Stimulated activated CD4-positive, alpha-beta T cell treated with anti-CD3 and anti-CD28 coated beads, TNF-alpha, amount 100 ng/mL, for 48 hours (primary cell): ENCODE data around the gene GCK.

Experiments used
- DNase-seq, 3 donors: peaks; one replicate each; pipeline ENCODE4 v3.0.0-alpha.2; 2020; ENCODE audit warnings: low read depth in 3 of 3

Gene GCK

GRCh38 chr7:44155191-44156185 is 33.8 kb downstream of the GCK start:
- no peak for DNase-seq

- no peak for DNase-seq
These were observed 34.5 kb downstream of the GCK start for GRCh38 chr7:44154703-44155102.

DNA sequence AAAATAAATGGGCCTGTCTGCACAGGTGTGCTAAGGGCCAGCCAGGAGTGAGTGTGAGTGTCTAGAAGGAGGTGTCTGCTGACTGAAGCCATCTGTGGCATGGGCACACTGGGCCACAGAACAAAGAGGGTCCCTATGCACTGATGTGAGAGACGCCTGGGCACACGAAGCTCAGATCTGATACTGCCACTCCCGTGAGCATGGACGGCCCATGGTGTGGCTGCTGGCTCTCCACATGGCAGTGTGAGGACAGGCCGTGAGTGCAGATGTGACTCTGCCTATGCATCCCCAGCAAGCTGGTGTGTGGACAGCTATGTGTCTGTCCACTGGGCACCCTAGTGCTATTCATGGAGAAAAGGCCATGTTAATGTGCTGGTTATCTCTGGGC is 35.3 kb downstream of the GCK start:
- DNase-seq, result no peak

DNA sequence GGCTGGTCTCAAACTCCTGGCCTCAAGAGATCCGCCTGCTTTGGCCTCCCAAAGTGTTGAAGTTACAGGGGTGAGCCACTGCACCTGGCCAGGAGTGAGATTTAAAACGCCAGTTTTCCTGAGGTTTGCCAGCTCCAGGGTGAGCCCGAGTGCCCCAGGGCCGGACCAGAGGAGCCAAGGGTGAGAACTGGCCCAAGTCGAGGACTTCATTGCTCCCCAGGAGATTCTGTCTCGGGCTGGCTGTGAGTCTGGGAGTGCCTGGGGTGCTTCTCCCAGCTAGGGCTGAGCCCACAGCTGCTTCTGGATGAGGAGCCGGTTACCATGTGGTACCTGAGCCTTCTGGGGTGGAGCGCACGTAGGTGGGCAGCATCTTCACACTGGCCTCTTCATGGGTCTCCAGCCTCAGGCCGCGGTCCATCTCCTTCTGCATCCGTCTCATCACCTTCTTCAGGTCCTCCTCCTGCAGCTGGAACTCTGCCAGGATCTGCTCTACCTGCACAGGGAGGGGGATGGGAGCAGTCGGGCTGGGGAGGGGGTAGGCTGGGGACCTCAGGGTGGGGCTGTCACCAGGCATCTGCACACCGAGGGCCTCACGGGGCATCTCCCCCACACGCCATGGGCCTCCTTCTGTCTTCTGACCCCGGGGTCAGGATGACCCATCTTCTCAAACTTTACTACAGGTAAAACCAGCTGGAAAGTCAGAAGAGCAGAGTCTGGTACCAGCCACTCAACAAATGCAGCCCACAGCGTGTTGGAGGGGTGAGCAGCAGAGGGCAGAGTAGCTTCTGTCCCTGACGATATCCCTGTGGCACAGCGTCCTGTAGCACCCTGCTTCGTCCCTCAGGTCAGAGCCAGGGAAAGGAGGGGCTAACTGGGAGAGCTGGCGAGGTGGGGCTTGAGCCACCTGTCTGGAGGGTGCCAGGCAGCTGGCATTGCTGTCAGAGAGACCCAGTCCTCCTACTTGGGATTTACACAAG is 36.0 kb downstream of the GCK start:
- no peak for DNase-seq

GRCh38 chr7:44151956-44152355 is 37.3 kb downstream of the GCK start:
- no peak for DNase-seq

DNA sequence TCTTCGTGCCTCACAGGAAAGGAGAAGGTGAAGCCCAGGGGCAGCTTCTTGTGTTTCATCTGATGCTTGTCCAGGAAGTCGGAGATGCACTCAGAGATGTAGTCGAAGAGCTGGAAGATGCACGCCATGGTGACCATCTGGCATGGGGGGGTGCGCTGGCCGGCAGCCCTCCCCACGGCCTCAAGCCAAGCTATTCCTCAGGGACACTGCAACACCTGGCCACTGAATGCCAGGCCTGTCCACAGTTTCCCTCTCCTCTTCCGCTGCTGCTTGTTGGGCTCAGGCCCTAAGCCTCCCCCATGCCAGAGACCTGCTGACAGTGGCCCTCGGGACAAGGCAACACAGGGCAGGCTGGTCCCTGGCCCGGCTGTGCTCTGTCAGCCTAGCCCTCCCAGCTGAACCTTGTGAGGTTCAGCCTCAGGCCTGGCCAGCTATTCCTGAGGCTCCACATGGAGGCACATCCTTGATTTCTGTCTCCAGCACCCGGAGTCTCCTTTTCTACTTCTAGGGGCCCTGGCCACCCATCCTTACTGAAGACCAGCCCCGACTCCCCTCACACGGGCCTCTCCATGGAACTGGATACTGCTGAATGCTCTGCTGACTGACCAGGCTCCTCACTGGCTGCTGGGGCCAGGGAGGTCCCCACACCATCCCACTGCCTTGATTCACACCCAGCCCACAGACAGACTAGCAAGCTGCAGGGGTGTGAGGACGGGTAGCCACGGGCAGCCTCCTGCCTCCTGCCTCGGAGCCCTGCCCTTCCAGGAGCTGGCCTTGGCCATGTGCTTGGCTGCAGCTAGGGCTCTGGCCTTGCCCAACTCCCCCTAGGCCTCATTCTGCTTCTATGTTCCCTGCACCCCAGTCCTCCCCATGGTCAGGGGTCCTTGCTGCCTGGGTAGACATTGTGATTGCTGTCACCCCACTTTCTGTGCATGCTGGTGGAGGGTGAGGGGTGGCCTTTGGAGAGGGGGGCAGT is 38.0 kb downstream of the GCK start:
- no peak for DNase-seq

DNA sequence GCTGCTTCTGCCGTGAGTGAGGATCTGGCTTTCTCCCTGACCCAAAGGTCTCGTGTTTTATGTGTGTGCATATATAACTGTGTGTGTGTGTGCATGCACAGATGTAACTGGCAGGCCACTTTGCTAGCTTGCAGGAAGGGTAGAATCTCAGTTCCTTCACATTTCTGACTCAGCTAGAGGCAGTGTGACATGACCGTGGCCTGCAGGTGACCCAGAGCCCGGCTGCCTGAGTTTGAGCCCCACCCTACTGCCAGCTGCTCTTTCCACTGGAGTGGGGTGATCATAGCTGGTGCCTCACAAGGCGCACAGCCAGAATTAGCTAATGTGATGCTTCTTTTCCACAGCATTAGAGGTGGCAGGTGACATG is 38.8 kb downstream of the GCK start:
- DNase-seq, result no peak

DNA sequence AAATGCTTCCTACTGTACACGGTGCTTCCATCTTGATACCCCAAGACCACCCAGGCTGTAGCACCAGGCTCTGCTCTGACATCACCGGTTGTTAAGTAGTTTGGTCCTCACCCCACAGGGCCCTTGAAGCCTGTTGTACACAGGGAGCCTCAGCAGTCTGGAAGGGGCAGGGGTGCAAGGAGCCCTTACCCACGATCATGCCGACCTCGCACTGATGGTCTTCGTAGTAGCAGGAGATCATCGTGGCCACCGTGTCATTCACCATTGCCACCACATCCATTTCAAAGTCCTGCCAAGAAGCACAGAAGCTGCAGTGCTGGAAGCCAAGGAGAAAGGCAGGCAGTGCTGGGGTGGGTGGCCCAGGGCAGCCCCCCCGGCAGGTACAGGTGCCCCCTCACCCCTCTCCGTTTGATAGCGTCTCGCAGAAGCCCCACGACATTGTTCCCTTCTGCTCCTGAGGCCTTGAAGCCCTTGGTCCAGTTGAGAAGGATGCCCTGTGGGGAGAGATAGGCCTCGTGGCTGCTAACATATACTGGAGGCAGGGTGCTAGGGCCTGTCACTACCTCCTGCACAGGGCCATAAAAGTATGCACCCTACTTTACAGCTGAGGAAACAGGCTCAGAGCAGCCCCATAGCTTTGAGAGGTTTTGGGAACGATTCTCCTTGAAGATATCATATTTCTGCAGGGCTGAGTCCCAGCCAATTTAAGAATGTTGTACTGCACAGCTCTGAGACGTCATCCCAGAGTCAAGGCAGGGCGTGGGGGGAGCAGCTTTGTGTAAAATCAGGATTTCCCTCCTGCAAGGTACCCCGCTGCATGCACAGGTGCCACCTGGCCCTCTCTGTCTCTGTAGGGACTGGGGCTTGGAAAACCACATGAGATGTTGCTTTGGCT is 39.4 kb downstream of the GCK start:
- no peak for DNase-seq

DNA sequence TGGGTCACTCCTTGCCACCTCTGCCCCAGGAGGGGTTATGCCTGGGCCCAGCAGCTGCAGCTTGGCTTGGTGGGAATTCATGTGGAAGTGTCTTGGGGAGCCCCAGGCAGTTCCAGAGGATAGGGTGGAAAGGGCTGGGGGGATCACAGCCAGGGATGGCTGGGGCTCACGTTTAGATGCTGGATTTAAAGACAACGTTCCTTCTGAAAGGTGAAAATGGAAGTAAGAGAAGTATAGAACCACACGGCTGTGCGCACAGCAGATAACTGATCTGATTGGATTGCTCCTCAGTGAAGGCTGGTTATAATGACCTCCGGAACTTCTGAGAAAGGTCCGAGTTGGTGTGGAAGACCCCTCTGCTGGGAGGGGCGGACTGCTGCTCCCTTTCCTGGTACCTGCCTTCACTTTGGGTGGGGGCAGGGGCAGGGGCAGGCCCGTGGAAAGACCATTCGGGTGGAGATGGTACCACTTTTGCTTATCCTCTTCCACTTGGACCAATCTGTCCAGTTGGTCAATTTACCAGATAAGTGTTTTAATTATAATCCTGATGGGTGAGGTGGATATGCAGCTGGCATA is 40.2 kb downstream of the GCK start:
- no peak for DNase-seq

- no peak for DNase-seq
These were observed 41.1 kb downstream of the GCK start for GRCh38 chr7:44148166-44148565.

DNA sequence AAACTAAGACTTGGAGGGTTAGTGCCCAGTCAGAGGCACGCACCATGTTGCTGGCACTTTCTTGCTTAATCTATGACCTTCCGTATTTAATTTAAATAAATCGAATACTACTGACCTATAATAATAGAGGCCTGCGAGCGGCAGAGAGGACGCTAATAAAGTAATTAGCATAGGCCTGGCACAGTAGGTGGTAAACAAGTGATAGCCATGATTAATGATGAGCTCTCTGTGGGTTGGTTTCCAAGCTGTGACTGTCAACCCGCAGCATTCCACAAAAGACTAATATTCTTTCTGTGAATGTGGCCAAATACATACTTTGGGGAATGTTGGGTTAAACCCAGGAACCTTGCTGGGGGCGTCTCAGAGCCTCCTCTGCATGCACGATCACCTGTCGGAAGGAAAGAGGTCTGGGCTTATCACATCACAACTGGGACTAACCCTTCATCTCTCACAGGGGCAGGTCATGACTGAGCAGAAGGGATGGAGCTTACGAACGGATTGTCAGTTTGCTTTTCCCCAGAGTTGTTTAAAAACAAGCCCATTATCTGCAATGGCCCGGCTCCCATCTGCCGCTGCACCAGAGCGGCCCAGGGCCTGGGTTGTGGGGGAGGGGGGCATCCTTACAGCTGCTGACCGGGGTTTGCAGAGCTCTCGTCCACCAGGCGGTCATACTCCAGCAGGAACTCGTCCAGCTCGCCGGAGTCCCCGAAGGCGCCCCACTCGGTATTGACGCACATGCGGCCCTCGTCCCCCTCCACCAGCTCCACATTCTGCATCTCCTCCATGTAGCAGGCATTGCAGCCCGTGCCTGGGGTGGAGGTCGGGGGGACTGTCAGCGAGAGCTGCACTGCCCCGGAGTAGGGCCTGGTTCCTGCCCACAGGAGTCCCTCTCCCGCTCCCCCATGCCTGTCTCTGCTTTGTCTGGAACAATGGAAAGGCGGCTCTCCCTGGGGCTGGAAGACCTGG is 41.9 kb downstream of the GCK start:
- DNase-seq, result no peak

GRCh38 chr7:44145969-44146911 is 43.0 kb downstream of the GCK start:
- peak; percentile 27 to 79 (median 38) for DNase-seq

DNA sequence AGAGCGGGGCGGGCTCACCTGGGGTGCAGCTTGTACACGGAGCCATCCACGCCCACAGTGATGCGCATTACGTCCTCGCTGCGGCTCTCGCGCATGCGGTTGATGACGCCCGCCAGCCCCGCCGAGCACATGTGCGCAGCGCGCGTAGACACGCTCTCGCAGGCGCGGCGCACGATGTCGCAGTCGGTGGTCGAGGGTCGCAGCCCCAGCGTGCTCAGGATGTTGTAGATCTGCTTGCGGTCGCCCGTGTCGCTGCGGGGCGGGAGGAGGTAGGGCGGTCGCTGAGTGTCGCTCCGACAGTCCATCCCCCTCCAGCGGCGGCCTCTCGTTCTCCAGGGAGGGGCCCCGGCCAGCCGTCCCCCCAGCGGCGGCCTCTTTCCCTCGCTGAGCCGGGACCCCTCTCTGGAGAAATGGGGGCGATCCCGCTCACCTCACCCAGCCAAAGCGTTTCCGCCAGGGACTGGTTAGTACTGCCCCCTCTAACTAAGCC is 43.7 kb downstream of the GCK start:
- peak in 2 of 3 donors; percentile 38 to 47 for DNase-seq

- DNase-seq, result no peak
These were observed 44.2 kb downstream of the GCK start for GRCh38 chr7:44144968-44145478.

DNA sequence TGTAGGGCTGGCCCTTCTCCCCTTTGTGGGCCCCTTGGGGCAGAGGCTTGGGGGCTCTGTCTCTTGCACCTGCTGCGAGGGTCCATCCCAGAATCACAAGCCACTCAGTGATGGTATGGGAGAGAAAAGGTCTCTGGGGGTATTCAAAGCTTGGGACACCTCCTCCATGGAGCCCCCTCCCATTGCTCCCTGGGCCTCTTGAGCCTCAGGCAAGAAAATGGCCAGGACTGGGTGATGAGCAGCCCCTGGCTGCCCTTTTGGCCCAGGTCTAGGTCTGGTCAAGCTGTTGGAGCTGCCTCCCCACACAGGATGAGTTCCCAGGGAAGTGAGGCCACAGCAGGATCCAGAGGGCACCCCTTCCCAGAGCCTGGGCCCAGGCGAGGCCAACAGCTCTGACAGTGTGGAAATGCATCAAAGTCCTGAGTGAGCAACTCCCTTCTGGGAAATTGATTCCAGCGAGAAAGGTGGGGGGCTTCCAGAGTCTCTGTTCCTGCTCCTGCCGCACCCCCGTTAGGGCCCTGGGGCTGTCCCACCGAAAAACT is 44.7 kb downstream of the GCK start:
- DNase-seq, result no peak

DNA sequence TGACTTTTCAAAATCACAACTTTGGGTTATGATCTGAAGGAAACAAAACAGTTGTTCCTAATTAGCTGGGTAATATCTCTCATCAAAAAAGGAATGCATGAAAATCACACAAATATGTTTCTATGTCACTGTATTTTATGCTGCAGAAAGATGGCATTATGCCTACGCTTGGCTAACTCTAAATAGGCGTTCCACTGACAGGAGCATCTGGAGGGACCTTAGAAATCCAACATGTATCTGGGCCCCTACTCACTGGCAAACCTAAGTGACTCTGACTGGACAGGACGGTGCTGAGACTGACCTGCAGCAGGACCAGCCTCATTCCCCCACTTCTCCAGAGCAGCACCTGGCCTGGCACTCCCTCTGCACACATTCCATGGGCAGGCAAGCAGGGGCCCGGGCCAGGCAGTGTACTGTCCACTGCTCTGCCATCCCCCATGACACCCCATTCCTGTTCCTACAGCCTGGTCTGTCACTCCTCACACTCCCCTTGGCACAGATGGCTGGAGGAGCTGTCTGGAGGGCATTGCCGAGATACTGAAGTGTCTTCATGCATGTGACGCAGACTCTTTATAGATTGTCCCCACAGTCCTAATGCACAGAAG is 45.5 kb downstream of the GCK start:
- DNase-seq, result no peak
